ENCODE results near the gene TLX2. TPM values are rescaled to one million over a fixed set of nuclear protein-coding genes. Genes with fewer than 3 reads are reported as not detected.
A peak's percentile ranks its signal among the peaks of the same experiment; 100 is the strongest.

TLX2 gene
- total RNA-seq, 1 donor = 0.36 TPM

- no peak overlapping the region for H2AFZ ChIP-seq (ENCODE audit: low read length)
These were observed 28.7 kb downstream of the TLX2 start for GRCh38 chr2:74542978-74543377.

GRCh38 chr2:74544634-74545033, 30.4 kb downstream of the TLX2 start:
- TF ChIP-seq CTCF (IDR thresholded peaks at IDR 0.05; ENCODE audit: extremely low read depth, low read depth, low read length) = no peak
- DNase-seq (ENCODE audit: insufficient read length, low spot score, missing footprints) = peak; percentile 48
- no peaks in the 10 kb centered on the region for H4K20me1 ChIP-seq (ENCODE audit: insufficient read depth, low read length)
- no peaks in the 10 kb centered on the region for H3K9me3 ChIP-seq (ENCODE audit: low read depth, low read length)
- H3K4me1 ChIP-seq (ENCODE audit: insufficient read depth, low read length) = peaks cover 18% of the 10 kb centered on the region
- no peak overlapping the region for H3K4me2 ChIP-seq (ENCODE audit: insufficient read depth, low read length)
- H3K79me2 ChIP-seq (ENCODE audit: insufficient read depth, low read length) = peaks cover 44% of the 10 kb centered on the region
- H3K27ac ChIP-seq (ENCODE audit: low read depth, low read length) = no peak overlapping the region
- H3K27me3 ChIP-seq (ENCODE audit: insufficient read depth, low read length) = no peaks in the 10 kb centered on the region
- H2AFZ ChIP-seq (ENCODE audit: low read length) = no peak overlapping the region
- peaks cover 50% of the 10 kb centered on the region for H3K36me3 ChIP-seq (ENCODE audit: insufficient read depth, low read length)
- H3K4me3 ChIP-seq (ENCODE audit: insufficient read depth, low read length) = no peak overlapping the region

More at GRCh38 chr2:74542978-74543377, 28.7 kb downstream of the TLX2 start:
- Histone ChIP-seq H3K27me3 (ENCODE audit: insufficient read depth, low read length) (no peaks in the 10 kb centered on the region), H3K36me3 (ENCODE audit: insufficient read depth, low read length) (peaks cover 56% of the 10 kb centered on the region), H3K79me2 (ENCODE audit: insufficient read depth, low read length) (peaks cover 35% of the 10 kb centered on the region), H3K27ac (ENCODE audit: low read depth, low read length) (no peak overlapping the region), H4K20me1 (ENCODE audit: insufficient read depth, low read length) (no peaks in the 10 kb centered on the region), H3K4me2 (ENCODE audit: insufficient read depth, low read length) (no peak overlapping the region), H3K4me1 (ENCODE audit: insufficient read depth, low read length) (peaks cover 5% of the 10 kb centered on the region), H3K4me3 (ENCODE audit: insufficient read depth, low read length) (no peak overlapping the region), H3K9me3 (ENCODE audit: low read depth, low read length) (no peaks in the 10 kb centered on the region)
- peak; percentile 66 for DNase-seq (ENCODE audit: insufficient read length, low spot score, missing footprints)
- no peak for TF ChIP-seq CTCF (IDR thresholded peaks at IDR 0.05; ENCODE audit: extremely low read depth, low read depth, low read length)

- no peak for TF ChIP-seq CTCF (IDR thresholded peaks at IDR 0.05; ENCODE audit: extremely low read depth, low read depth, low read length)
- no peak overlapping the region for H3K4me3 ChIP-seq (ENCODE audit: insufficient read depth, low read length)
- DNase-seq (ENCODE audit: insufficient read length, low spot score, missing footprints) = peak; percentile 58
- H3K27me3 ChIP-seq (ENCODE audit: insufficient read depth, low read length) = no peaks in the 10 kb centered on the region
- peaks cover 57% of the 10 kb centered on the region for H3K79me2 ChIP-seq (ENCODE audit: insufficient read depth, low read length)
- peaks cover 55% of the 10 kb centered on the region for H3K36me3 ChIP-seq (ENCODE audit: insufficient read depth, low read length)
- H4K20me1 ChIP-seq (ENCODE audit: insufficient read depth, low read length) = no peaks in the 10 kb centered on the region
- H3K27ac ChIP-seq (ENCODE audit: low read depth, low read length) = peak overlapping the region; percentile 17
- no peaks in the 10 kb centered on the region for H3K9me3 ChIP-seq (ENCODE audit: low read depth, low read length)
- H3K4me1 ChIP-seq (ENCODE audit: insufficient read depth, low read length) = peaks cover 30% of the 10 kb centered on the region
- no peak overlapping the region for H3K4me2 ChIP-seq (ENCODE audit: insufficient read depth, low read length)
- no peak overlapping the region for H2AFZ ChIP-seq (ENCODE audit: low read length)
These were observed 31.8 kb downstream of the TLX2 start for GRCh38 chr2:74546004-74546403.

GRCh38 chr2:74548285-74548899, 34.1 kb downstream of the TLX2 start:
- Histone ChIP-seq H3K27ac (ENCODE audit: low read depth, low read length) (peak overlapping the region; percentile 68), H3K79me2 (ENCODE audit: insufficient read depth, low read length) (peaks cover 77% of the 10 kb centered on the region), H3K4me2 (ENCODE audit: insufficient read depth, low read length) (peak overlapping the region; percentile 91), H4K20me1 (ENCODE audit: insufficient read depth, low read length) (no peaks in the 10 kb centered on the region), H3K9me3 (ENCODE audit: low read depth, low read length) (no peaks in the 10 kb centered on the region), H3K4me1 (ENCODE audit: insufficient read depth, low read length) (peaks cover 51% of the 10 kb centered on the region), H3K36me3 (ENCODE audit: insufficient read depth, low read length) (peaks cover 60% of the 10 kb centered on the region), H3K4me3 (ENCODE audit: insufficient read depth, low read length) (peak overlapping the region; percentile 76), H3K27me3 (ENCODE audit: insufficient read depth, low read length) (no peaks in the 10 kb centered on the region), H2AFZ (ENCODE audit: low read length) (peak overlapping the region; percentile 81)
- TF ChIP-seq CTCF (IDR thresholded peaks at IDR 0.05; ENCODE audit: extremely low read depth, low read depth, low read length) = no peak
- DNase-seq (ENCODE audit: insufficient read length, low spot score, missing footprints) = peak; percentile 46

Measured in osteoblast (primary cell).